ENCODE results near the gene USP20. TPM values are rescaled to one million over a fixed set of nuclear protein-coding genes. Genes with fewer than 3 reads are reported as not detected.

Gene USP20
- total and polyA plus RNA-seq, 2 experiments from 2014 or later, result 32.7 to 47.3 TPM

DNA sequence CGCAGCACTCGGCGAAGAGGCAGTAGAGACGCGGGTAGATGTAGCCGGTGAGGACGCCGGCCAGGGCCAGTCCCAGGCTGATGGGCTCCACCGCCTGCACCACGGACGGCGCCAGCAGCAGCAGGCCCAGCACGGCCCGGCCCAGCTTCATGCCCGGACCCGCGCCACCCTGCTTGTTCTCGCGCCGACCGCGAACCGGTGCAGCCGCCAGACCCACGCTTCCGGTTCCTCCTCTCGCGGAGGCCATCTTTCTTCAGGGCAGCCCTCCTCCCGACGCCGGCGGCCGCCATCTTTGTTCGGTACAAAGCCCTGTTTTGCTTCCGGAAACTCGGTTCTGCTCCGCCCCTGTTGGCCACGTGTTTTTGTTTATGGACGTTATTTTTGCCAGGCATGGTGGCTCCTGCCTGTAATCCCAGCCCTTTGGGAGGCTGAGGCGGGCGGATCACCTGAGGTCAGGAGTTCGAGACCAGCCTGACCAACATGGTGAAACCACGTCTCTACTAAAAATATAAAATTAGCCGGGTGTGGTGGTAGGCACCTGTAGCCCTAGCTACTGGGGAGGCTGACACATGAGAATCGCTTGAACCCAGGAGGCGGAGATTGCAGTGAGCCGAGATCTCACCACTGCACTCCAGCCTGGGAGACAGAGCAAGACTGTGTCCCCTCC lies 11.2 kb upstream of the USP20 start, which contains the start of gene TOR1A:
Gene TOR1A, minus strand, starts transcription at position 202 of the 667 bp plus-strand sequence. Its CDS starts 51 bp downstream, at position 151.
- no peaks in the 10 kb centered on the region for H3K9me3 ChIP-seq (ENCODE audit: low read depth)
- H3K4me1 ChIP-seq (ENCODE audit: low read depth), result peaks cover 3% of the 10 kb centered on the region
- DNase-seq (ENCODE audit: low read depth in 1 of 2, low spot score in 1 of 2), result peak; percentile 95 to 96
- H3K4me3 ChIP-seq, result peak within 1 kb of the TSS; percentile 92
- H3K36me3 ChIP-seq, result peaks cover 21% of the 10 kb centered on the region
- no peaks in the 10 kb centered on the region for H3K27me3 ChIP-seq
- TF ChIP-seq, protein P1, sequence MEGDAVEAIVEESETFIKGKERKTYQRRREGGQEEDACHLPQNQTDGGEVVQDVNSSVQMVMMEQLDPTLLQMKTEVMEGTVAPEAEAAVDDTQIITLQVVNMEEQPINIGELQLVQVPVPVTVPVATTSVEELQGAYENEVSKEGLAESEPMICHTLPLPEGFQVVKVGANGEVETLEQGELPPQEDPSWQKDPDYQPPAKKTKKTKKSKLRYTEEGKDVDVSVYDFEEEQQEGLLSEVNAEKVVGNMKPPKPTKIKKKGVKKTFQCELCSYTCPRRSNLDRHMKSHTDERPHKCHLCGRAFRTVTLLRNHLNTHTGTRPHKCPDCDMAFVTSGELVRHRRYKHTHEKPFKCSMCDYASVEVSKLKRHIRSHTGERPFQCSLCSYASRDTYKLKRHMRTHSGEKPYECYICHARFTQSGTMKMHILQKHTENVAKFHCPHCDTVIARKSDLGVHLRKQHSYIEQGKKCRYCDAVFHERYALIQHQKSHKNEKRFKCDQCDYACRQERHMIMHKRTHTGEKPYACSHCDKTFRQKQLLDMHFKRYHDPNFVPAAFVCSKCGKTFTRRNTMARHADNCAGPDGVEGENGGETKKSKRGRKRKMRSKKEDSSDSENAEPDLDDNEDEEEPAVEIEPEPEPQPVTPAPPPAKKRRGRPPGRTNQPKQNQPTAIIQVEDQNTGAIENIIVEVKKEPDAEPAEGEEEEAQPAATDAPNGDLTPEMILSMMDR (IDR thresholded peaks at IDR 0.05; ENCODE audit: low read depth, low read length), result no peak
- peak within 1 kb of the TSS; percentile 84 for H3K27ac ChIP-seq

DNA sequence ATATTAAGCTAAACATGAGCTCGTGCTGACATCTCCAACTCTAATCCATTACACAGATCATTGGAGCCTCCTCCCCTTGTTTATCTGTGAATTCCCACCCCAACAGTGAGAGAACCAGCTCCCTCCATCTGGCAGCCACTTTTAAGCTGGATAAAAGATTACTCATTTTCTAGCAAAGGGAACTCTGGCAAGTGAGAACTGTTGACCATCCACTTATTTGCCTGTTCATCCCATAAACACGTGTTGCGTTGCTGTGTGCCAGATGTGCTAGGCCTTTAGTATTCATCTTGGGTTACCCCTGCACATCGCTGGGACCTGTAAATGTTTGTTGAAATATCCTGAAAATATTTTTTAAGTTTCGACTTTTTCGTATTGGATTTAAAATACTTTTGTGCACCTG lies 8.9 kb upstream of the USP20 start:
- no peak overlapping the region for H3K4me3 ChIP-seq
- H3K9me3 ChIP-seq (ENCODE audit: low read depth), result no peaks in the 10 kb centered on the region

DNA sequence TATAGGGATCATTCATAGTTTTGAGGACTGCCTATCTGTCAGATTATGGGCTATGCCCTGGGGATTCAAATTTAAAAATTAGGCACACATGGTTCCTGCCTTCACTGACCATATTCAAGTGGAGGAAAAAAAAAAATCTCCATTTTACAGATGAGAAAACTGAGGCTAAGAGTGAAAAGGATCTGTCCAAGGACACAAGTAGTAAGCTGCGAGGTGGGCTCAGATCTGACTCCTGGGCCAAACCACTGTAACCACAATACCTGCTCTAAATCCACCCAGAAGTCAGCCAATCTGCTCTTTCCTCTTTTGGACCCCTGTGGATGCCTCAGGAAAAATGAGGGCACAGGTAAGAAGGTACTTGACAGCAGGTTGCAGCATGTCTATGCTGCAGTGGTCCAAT lies 8.5 kb upstream of the USP20 start:
- peaks cover 3% of the 10 kb centered on the region for H3K4me1 ChIP-seq (ENCODE audit: low read depth)
- H3K4me3 ChIP-seq, result no peak overlapping the region
- H3K9me3 ChIP-seq (ENCODE audit: low read depth), result no peaks in the 10 kb centered on the region
- H3K27me3 ChIP-seq, result no peaks in the 10 kb centered on the region
- TF ChIP-seq, protein P1 (IDR thresholded peaks at IDR 0.05; ENCODE audit: low read depth, low read length), result no peak
- DNase-seq (ENCODE audit: low read depth in 1 of 2, low spot score in 1 of 2), result no peak
- no peak overlapping the region for H3K27ac ChIP-seq
- H3K36me3 ChIP-seq, result peaks cover 14% of the 10 kb centered on the region

More for the DNA sequence above, 8.9 kb upstream of the USP20 start:
- TF ChIP-seq, protein P1 (IDR thresholded peaks at IDR 0.05; ENCODE audit: low read depth, low read length), result no peak
- no peak for DNase-seq (ENCODE audit: low read depth in 1 of 2, low spot score in 1 of 2)
- Histone ChIP-seq H3K4me1 (ENCODE audit: low read depth) (peaks cover 3% of the 10 kb centered on the region), H3K27ac (no peak overlapping the region), H3K27me3 (no peaks in the 10 kb centered on the region), H3K36me3 (peaks cover 18% of the 10 kb centered on the region)

DNA sequence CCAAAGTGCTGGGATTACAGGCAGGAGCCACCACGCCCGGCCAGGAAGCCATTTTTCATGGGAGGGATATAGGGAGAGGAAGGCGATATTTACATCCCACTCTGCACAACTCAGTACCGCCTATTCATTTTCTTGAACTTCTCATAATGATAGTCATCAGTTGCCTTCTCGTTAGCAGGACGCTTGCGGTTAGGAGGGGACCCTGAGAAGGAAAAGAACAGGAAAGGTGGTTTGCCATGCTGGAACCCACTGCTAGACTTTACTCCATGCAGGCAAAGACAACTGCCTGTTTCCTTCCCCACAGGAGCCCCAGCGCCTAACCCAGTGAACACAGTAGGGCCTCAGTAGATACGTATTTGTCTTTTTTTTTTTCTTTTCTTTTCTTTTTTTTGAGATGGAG lies 7.2 kb upstream of the USP20 start:
- no peaks in the 10 kb centered on the region for H3K4me1 ChIP-seq (ENCODE audit: low read depth)
- TF ChIP-seq, protein P1 (IDR thresholded peaks at IDR 0.05; ENCODE audit: low read depth, low read length), result no peak
- H3K9me3 ChIP-seq (ENCODE audit: low read depth), result no peaks in the 10 kb centered on the region
- no peak overlapping the region for H3K4me3 ChIP-seq
- no peak for DNase-seq (ENCODE audit: low read depth in 1 of 2, low spot score in 1 of 2)
- H3K36me3 ChIP-seq, result peaks cover 11% of the 10 kb centered on the region
- H3K27ac ChIP-seq, result no peak overlapping the region
- H3K27me3 ChIP-seq, result no peaks in the 10 kb centered on the region

DNA sequence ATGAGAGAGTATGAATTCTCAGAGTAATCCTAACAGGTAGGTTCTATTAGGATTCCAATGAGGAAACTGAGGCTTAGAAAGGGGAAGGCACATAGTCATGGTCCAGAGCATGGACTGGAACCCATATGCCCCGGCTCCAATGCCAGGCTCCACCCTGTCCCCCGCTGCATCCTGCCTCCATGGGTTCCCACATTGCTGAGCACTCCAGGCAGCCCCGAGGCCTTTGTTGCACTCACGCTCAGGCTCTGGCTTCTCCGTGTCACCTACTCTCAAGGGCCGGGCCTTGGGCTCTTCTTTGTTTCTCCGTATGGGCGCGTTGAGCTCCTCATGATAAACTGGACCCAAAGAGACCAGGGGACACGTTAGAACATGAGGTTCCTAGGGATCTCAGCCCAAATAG lies 6.3 kb upstream of the USP20 start:
- H3K9me3 ChIP-seq (ENCODE audit: low read depth), result no peaks in the 10 kb centered on the region
- peaks cover 14% of the 10 kb centered on the region for H3K36me3 ChIP-seq
- H3K27me3 ChIP-seq, result no peaks in the 10 kb centered on the region
- H3K4me3 ChIP-seq, result no peak overlapping the region
- no peak for DNase-seq (ENCODE audit: low read depth in 1 of 2, low spot score in 1 of 2)
- no peaks in the 10 kb centered on the region for H3K4me1 ChIP-seq (ENCODE audit: low read depth)
- no peak overlapping the region for H3K27ac ChIP-seq
- TF ChIP-seq, protein P1 (IDR thresholded peaks at IDR 0.05; ENCODE audit: low read depth, low read length), result no peak

Data from cardiac muscle cell (in vitro differentiated cells and primary cell).